ENCODE data around the gene TP53I3. TPM values are rescaled to one million over a fixed set of nuclear protein-coding genes. Genes with fewer than 3 reads are reported as not detected.
"Not testable (repeated sequence)": the region's sequence is repeated elsewhere in the genome, so short reads cannot be mapped to it uniquely, and the experiment has no call there.

TP53I3 gene
- total RNA-seq, 1 donor from 2014 or later, result 69.6 TPM

DNA sequence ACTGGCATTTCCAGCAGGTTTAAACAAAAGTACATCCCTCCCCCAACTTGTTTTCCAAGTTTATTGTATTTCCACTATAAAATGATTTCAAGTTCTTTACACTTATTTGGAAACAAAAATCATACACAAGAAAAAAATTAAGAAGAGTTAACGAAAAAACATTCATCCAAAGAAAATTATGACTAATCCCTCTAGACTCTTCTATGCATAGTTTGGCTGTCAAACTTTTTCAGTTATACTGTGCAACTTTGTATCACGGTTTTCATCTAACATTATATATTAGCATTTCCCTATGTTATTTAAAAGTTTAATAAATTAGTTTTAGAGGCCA lies 38.1 kb downstream of the TP53I3 start:
- no peak for TF ChIP-seq CTCF (IDR thresholded peaks at IDR 0.05; ENCODE audit: insufficient read depth, low read length, poor library complexity, severe bottlenecking)
- no peak for DNase-seq (ENCODE audit: low read depth)

GRCh38 chr2:24045511-24046508 lies 38.8 kb downstream of the TP53I3 start:
- TF ChIP-seq CTCF (IDR thresholded peaks at IDR 0.05; ENCODE audit: insufficient read depth, low read length, poor library complexity, severe bottlenecking), result no peak
- Histone ChIP-seq H3K4me3 (ENCODE audit: low read depth, low read length) (no peak overlapping the region), H3K27me3 (ENCODE audit: control insufficient read depth, insufficient read depth, low read length) (no peaks in the 10 kb centered on the region), H3K36me3 (ENCODE audit: control insufficient read depth, insufficient read depth, low read length) (no peaks in the 10 kb centered on the region)
- no peak for DNase-seq (ENCODE audit: low read depth)

More for the DNA sequence above, 38.1 kb downstream of the TP53I3 start:
- Histone ChIP-seq H3K4me3 (ENCODE audit: low read depth, low read length) (peak overlapping the region; percentile 76), H3K36me3 (ENCODE audit: control insufficient read depth, insufficient read depth, low read length) (no peaks in the 10 kb centered on the region), H3K27me3 (ENCODE audit: control insufficient read depth, insufficient read depth, low read length) (no peaks in the 10 kb centered on the region)

DNA sequence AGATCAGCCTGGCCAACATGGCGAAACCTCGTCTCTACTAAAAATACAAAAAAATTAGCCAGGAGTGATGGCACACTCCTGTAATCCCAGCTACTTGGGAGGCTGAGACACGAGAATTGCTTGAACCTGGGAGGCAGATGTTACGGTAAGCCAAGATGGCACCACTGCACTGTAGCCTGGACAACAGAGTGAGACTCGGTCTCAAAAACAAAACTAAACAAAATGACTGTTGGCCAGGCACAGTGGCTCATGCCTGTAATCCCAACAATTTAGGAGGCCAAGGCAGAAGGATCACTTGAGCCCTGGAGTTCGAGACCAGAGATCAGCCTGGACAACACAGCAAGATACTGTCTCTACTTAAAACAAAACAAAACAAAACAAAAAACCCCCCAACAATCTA lies 41.5 kb downstream of the TP53I3 start:
- H3K4me3 ChIP-seq (ENCODE audit: low read depth, low read length); DNase-seq (ENCODE audit: low read depth); H3K27me3 ChIP-seq (ENCODE audit: control insufficient read depth, insufficient read depth, low read length); H3K36me3 ChIP-seq (ENCODE audit: control insufficient read depth, insufficient read depth, low read length): not testable (repeated sequence)

DNA sequence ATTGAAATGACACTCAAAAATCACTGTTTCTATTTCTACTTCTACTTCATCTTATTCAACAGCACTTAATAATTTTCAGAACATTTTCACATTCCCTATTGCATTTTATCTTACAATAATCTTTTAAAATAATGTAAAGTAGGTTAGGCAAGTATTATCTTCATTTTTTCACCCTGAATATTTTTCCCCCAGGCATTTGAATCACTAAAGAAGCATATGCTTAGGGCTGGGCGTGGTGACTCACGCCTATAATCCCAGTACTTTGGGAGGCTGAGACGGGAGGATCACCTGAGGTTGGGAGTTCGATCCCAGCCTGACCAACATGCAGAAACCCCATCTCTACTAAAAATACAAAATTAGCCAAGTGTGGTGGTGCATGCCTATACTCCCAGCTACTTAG lies 44.1 kb downstream of the TP53I3 start:
- H3K4me3 ChIP-seq (ENCODE audit: low read depth, low read length), result no peak overlapping the region
- H3K27me3 ChIP-seq (ENCODE audit: control insufficient read depth, insufficient read depth, low read length), result no peaks in the 10 kb centered on the region
- no peak for DNase-seq (ENCODE audit: low read depth)
- no peak for TF ChIP-seq CTCF (IDR thresholded peaks at IDR 0.05; ENCODE audit: insufficient read depth, low read length, poor library complexity, severe bottlenecking)
- no peaks in the 10 kb centered on the region for H3K36me3 ChIP-seq (ENCODE audit: control insufficient read depth, insufficient read depth, low read length)

DNA sequence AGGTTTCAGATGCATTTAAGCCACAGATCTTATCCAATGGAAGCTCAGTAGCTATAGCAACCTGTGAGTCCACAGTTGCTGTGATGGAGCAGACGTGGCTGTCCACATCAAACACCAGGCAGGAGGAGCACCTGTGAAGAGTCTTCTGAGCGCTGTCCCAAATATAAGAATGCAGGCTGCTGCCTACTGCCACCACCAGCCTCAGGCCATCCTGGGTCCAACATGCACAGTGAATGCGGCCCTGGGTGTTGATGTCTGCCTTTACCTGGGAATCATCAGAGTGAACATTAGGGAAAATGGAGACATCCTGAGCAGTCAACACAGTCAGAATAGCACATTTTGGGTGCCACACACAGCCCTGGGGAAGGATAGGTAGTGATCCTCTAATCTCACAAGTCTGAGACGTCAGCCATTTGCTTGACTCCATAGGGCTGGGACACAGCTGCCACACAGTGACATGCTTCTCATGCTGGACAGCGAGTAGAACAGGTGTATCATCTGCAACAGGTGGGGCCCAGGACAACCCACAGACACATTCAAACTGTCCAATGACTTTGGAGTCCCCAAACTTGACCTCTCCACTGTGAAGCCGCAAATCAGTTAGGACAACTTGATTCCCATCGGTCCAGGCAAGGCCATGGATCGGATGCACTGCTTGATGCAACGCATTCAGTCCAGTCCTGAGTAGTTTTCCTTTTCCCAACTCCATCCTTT lies 45.7 kb downstream of the TP53I3 start:
- Histone ChIP-seq H3K4me3 (ENCODE audit: low read depth, low read length) (no peak overlapping the region), H3K36me3 (ENCODE audit: control insufficient read depth, insufficient read depth, low read length) (no peaks in the 10 kb centered on the region), H3K27me3 (ENCODE audit: control insufficient read depth, insufficient read depth, low read length) (no peaks in the 10 kb centered on the region)
- TF ChIP-seq CTCF (IDR thresholded peaks at IDR 0.05; ENCODE audit: insufficient read depth, low read length, poor library complexity, severe bottlenecking), result no peak
- no peak for DNase-seq (ENCODE audit: low read depth)

Other genes with a start within 250 kb of the TP53I3 start
- gene ATAD2B, start 157.7 kb downstream of the TP53I3 start, total RNA-seq, result 8.1 and 9.1 TPM in 2 replicates
- 13.9 and 16.2 TPM in 2 replicates for gene UBXN2A, start 144.4 kb downstream of the TP53I3 start, total RNA-seq
- not detected in 2 replicates for gene MFSD2B, start 74.7 kb downstream of the TP53I3 start, total RNA-seq
- gene WDCP, start 37.4 kb downstream of the TP53I3 start, total RNA-seq, result 7.3 and 8.2 TPM in 2 replicates
- gene FKBP1B, start 35.1 kb downstream of the TP53I3 start, total RNA-seq, result 24.6 and 26.0 TPM in 2 replicates
- 179 and 208 TPM in 2 replicates for gene SF3B6, start 8.5 kb downstream of the TP53I3 start, total RNA-seq
- gene PFN4, start 38.5 kb upstream of the TP53I3 start, total RNA-seq, result 1.9 and 3.4 TPM in 2 replicates
- 11.0 and 12.9 TPM in 2 replicates for gene FAM228B, start 38.6 kb upstream of the TP53I3 start, total RNA-seq
- 0.29 TPM in 1 of 2 replicates, not detected in the other for gene FAM228A, start 90.2 kb upstream of the TP53I3 start, total RNA-seq

All from kidney epithelial cell (primary cell).